Adipocyte (in vitro differentiated cells): Measurements from ENCODE around the gene MATN4.
A peak's percentile ranks its signal among the peaks of the same experiment; 100 is the strongest.
"Not testable (repeated sequence)": the region's sequence is repeated elsewhere in the genome, so short reads cannot be mapped to it uniquely, and the experiment has no call there.

Experiments used
- DNase-seq: peaks from one replicate; pipeline ENCODE4 v3.0.0-alpha.2; 2015; ENCODE audit warnings: low read depth
- H3K27me3 ChIP-seq: replicated peaks from 2 replicates; pipeline ENCODE4 v1.7.0; 2013; ENCODE audit warnings: mild to moderate bottlenecking, low read length, moderate library complexity; ENCODE audit not compliant: control insufficient read depth, insufficient read depth
- H3K36me3 ChIP-seq: 2 replicates; pipeline ENCODE4 v1.7.0; 2013; ENCODE audit warnings: low read length, mild to moderate bottlenecking, moderate library complexity; ENCODE audit not compliant: control insufficient read depth, insufficient read depth, severe bottlenecking
- H3K4me1 ChIP-seq: 2 replicates; pipeline ENCODE4 v1.7.0; 2013; ENCODE audit warnings: mild to moderate bottlenecking, low read length, moderate library complexity; ENCODE audit not compliant: control insufficient read depth, insufficient read depth
- H3K4me3 ChIP-seq: 2 replicates; pipeline ENCODE4 v1.7.0; 2013; ENCODE audit warnings: mild to moderate bottlenecking, low read length, moderate library complexity
- H3K9ac ChIP-seq: 2 replicates; pipeline ENCODE4 v1.7.0; 2013; ENCODE audit warnings: mild to moderate bottlenecking, low read length, moderate library complexity
- H3K9me3 ChIP-seq: 2 replicates; pipeline ENCODE4 v1.7.0; 2013; ENCODE audit warnings: mild to moderate bottlenecking, low read length, moderate library complexity; ENCODE audit not compliant: control insufficient read depth

The MATN4 gene

DNA sequence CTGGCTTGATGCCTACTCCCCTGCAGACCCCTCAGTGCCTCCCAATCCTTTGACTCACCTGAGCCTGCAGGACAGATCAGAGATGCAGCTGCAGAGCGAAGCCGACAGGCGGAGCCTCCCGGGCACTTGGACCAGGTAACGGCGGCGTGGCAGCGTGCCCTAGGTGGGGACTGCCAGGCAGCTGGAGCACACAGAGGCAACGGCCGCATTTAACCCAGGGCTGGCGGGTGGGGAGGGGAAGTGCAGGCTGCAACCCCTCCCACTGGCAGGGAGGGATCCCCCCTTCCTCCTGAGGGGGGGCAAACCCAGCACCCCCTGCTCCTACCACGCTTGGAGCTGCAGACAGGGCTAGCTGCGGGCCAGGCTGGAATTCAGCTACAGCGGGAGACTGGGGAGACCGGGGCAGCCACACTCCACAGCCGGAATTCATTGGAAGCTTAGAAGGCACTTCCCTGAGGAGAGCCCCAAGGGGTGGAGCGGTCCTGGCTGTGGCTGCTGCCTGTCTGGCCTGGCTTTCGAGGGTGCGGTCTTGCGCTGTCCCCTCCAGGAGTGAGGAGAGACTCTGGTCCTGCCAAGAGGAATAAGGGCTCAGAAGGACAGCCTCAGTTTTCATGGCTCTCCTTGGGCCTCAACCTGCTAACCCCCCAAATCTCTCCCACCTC, at the start of gene MATN4:
Gene MATN4 (minus strand): TSS at position 183 of the 662 bp plus-strand sequence. CDS start 2,717 bp downstream, outside the sequence.
- Histone ChIP-seq H3K27me3 (peaks cover 58% of the 10 kb centered on the region), H3K9me3 (no peaks in the 10 kb centered on the region), H3K4me1 (no peaks in the 10 kb centered on the region), H3K4me3 (no peak within 1 kb of the TSS), H3K9ac (no peak within 1 kb of the TSS), H3K36me3 (no peaks in the 10 kb centered on the region)
- no peak for DNase-seq

DNA sequence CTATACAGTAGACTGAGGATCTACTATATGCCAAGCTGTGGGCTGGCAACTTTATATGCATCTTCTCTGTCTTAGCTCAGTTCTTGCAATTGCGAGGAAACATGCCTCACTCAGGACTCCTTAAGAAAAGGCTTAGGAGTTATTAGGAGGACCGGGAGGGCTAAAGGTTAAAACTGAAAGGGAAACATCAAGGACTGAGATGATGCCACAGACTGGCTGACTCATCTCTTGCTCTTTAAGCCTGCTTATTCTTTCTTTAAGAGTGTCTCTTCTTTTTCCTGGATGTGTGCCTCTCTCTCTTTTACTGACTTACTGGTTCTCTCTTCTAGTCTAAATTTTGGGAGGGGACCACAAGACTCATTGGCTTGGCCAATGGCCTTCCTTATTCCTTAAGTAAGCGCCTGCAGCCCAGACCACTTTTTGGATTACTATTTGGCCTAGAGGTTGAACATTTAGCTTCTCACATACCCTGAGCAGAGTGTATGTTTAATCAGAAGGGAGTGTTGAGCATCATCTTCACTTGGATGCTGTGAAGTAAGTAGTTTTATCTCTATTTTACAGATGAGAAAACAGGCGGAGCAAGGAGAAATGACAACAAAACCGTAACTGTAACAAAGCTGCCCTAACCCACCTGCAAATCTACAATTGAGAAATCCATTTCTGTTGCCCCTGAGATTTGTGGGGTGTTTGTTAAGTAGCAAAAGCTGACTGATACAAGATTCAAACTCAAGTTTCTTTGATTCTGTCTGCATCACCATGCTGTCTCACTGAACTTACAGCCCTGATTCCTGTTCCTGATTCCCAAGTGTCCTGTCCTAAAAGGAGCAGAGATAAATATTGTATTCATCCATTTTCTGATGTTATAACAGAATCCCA, 47.3 kb upstream of the MATN4 start:
- peak overlapping the region; percentile 64 for H3K4me3 ChIP-seq
- H3K9me3 ChIP-seq: no peaks in the 10 kb centered on the region
- no peaks in the 10 kb centered on the region for H3K27me3 ChIP-seq
- H3K9ac ChIP-seq: peak overlapping the region; percentile 49
- no peaks in the 10 kb centered on the region for H3K36me3 ChIP-seq
- peak; percentile 77 for DNase-seq
- H3K4me1 ChIP-seq: peaks cover 46% of the 10 kb centered on the region

DNA sequence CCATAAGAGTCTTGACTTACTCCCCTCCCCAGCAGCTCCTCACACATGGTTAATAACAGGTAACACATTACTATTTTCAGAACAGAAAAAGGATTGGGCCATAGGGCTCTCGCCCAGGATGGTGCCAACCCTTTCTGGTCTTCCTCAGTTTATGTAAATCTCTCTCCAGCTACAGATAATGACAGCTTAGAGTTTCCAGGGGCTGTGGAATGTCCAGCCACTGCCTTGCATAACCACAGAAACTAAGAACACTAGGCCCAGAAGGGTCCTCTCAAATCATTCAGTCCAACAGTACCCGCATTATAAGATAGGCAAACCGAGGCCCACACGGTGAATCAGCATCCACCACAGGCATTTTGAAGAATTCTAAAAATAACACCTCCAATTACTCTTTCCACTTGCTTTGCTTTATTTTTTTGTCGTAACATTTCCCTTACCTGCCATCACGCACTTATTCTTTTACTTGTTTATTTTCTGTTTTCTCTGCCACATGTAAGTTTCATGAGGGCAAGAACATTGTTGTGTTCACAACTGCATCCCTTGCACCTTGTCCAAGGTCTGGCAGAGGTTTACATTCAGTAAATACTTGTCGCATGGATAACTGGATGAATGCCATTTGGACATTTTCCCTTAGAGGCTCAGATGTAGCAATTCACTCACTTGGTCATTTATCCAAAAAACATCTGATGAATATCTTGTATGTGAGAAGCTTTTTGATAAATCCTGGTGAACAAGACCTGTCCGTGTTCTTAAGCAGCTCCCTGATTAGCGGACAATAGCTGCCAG, 46.5 kb upstream of the MATN4 start:
- Histone ChIP-seq H3K9ac (peak overlapping the region; percentile 49), H3K4me1 (peaks cover 40% of the 10 kb centered on the region), H3K36me3 (no peaks in the 10 kb centered on the region), H3K9me3 (no peaks in the 10 kb centered on the region), H3K4me3 (peak overlapping the region; percentile 64), H3K27me3 (no peaks in the 10 kb centered on the region)
- DNase-seq: no peak

GRCh38 chr20:45353746-45354145, 45.6 kb upstream of the MATN4 start:
- Histone ChIP-seq H3K27me3 (no peaks in the 10 kb centered on the region), H3K4me1 (peaks cover 34% of the 10 kb centered on the region), H3K4me3 (no peak overlapping the region), H3K36me3 (no peaks in the 10 kb centered on the region), H3K9me3 (no peaks in the 10 kb centered on the region), H3K9ac (no peak overlapping the region)
- DNase-seq: no peak

GRCh38 chr20:45352729-45353128, 44.6 kb upstream of the MATN4 start:
- Histone ChIP-seq H3K27me3 (no peaks in the 10 kb centered on the region), H3K9me3 (no peaks in the 10 kb centered on the region), H3K4me1 (peaks cover 28% of the 10 kb centered on the region), H3K4me3 (no peak overlapping the region), H3K9ac (no peak overlapping the region), H3K36me3 (no peaks in the 10 kb centered on the region)
- no peak for DNase-seq

GRCh38 chr20:45350795-45351194, 42.7 kb upstream of the MATN4 start:
- not testable (repeated sequence) for H3K4me3 ChIP-seq, DNase-seq, H3K9ac ChIP-seq, H3K9me3 ChIP-seq, H3K27me3 ChIP-seq, H3K36me3 ChIP-seq
- H3K4me1 ChIP-seq: peaks cover 43% of the 10 kb centered on the region

DNA sequence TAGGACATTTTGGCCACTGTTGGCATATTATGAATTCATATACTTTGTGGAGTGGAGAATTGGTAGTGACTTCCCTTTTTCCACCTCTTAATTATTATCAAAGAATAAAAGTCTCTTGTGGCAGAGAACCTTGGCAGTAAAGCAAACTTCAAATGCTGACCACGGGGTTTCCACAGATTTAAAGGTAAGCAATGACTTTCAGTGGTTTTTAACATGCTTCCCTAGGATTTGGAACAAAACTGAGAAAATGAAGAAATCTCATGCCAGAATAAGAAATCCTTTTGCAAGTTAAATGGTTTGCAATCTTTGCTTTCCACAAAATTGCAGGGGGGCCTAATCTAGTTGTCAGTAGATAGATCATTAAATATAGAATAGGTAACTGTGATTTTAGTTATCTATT, 42.1 kb upstream of the MATN4 start:
- Histone ChIP-seq H3K27me3 (no peaks in the 10 kb centered on the region), H3K4me3 (no peak overlapping the region), H3K9me3 (no peaks in the 10 kb centered on the region), H3K4me1 (peaks cover 43% of the 10 kb centered on the region), H3K9ac (no peak overlapping the region), H3K36me3 (no peaks in the 10 kb centered on the region)
- DNase-seq: no peak

DNA sequence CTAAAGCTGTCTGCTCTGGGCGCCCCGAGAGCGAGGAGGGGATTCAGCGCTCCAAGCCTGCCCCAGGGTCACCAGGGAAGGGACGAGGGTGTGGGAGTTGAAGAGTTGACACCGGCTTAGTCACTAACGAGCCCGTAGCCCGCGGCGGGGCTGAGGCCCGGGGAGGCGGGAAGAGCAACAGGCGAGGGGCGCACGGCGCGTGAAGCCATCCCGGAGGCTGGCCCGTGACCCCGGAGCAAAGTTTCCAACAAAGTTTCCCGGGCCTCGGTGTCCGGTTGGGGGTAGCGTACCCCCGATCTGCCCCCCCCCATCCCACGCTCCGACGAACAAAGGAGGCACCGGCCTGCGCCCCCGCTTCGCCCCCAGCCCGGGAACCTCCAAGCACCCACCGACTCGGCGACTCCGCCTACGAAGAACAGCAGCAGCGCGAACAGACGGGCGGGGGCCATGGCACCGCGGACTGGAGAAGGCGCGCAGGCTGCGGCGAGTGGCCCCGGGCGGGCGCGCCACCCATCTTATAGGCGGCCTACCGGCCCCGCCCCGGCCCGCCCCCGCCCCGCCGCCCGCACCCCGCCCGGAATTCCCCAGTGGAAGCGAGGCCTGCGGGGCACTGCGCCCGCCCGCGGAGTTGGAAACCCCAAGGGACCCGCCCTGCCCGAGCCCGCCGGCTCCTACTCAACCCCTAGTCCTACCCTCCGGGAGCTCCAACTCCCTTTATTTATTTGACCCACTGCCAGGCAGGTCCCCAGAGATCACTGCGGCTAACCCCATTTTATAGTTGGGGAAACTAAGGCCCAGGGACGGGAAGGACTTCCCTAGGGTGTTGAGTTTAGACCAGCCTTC, 40.1 kb upstream of the MATN4 start, which contains the start of gene SDC4:
Gene SDC4 (minus strand): TSS at position 489 of the 843 bp plus-strand sequence. CDS start 40 bp downstream, at position 449.
- Histone ChIP-seq H3K4me1 (peaks cover 53% of the 10 kb centered on the region), H3K9ac (peak within 1 kb of the TSS; percentile 93), H3K4me3 (peak within 1 kb of the TSS; percentile 95), H3K9me3 (no peaks in the 10 kb centered on the region), H3K27me3 (no peaks in the 10 kb centered on the region), H3K36me3 (no peaks in the 10 kb centered on the region)
- DNase-seq: peak; percentile 88

DNA sequence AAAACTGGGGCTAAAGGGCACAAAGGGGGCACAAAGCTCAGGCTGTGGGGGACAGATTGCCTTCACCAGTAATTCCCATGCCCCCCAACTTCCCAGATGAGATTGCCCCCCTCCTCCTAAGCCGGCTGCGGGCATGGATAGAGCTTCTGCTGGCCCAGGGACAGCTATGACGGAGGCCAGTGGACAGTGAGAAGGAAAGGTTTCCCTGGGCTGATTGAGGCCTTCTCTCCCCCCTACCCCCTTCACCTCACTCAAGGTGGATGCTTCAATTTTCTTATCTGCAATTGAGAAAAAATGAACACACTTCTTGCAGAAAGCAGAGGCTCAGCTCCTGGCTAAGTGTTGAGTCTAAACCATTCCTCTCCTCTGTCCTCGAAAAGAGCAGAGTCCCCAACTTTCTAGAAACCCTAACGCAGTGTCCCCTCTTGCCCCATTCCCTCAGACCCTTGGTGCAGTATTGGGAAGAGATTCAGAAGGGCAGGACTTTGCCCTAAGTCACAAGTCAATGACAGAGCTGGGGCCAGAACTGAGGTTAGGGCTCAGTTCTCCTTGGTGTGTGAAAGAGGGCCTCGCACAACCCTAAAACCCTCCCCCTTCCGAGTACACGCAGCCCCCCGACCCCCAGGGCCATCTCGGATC, 39.3 kb upstream of the MATN4 start:
- no peaks in the 10 kb centered on the region for H3K9me3 ChIP-seq
- peak overlapping the region; percentile 95 for H3K4me3 ChIP-seq
- no peaks in the 10 kb centered on the region for H3K27me3 ChIP-seq
- H3K9ac ChIP-seq: peak overlapping the region; percentile 93
- H3K36me3 ChIP-seq: no peaks in the 10 kb centered on the region
- H3K4me1 ChIP-seq: peaks cover 61% of the 10 kb centered on the region
- DNase-seq: peak; percentile 43

- no peaks in the 10 kb centered on the region for H3K9me3 ChIP-seq
- H3K4me3 ChIP-seq: peak overlapping the region; percentile 95
- H3K27me3 ChIP-seq: no peaks in the 10 kb centered on the region
- H3K4me1 ChIP-seq: peaks cover 66% of the 10 kb centered on the region
- DNase-seq: peak; percentile 31
- peak overlapping the region; percentile 93 for H3K9ac ChIP-seq
- H3K36me3 ChIP-seq: no peaks in the 10 kb centered on the region
These were observed 38.8 kb upstream of the MATN4 start for GRCh38 chr20:45346851-45347250.
